Measurements from ENCODE around the gene ILF2.

DNA sequence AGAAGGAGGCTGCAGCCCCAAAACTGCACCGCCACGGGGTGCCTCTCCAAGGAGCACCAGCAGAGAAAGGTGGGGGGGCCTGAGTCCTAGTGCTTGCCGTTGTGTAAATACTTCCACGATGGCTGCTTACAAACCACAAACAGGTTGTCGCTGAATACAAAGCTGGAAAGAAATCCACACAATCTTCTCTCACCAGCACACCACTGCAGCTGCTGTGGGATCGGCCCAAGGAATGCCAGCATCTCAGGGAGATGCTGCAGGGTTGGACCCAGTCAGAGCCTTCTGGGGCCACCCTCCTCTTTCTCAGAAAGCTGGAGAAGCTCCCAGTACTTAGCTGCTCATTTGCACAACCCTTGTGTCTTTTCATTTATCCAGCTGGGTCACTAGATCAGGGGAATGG is 51.6 kb downstream of the ILF2 start:
- TF ChIP-seq, protein P1, sequence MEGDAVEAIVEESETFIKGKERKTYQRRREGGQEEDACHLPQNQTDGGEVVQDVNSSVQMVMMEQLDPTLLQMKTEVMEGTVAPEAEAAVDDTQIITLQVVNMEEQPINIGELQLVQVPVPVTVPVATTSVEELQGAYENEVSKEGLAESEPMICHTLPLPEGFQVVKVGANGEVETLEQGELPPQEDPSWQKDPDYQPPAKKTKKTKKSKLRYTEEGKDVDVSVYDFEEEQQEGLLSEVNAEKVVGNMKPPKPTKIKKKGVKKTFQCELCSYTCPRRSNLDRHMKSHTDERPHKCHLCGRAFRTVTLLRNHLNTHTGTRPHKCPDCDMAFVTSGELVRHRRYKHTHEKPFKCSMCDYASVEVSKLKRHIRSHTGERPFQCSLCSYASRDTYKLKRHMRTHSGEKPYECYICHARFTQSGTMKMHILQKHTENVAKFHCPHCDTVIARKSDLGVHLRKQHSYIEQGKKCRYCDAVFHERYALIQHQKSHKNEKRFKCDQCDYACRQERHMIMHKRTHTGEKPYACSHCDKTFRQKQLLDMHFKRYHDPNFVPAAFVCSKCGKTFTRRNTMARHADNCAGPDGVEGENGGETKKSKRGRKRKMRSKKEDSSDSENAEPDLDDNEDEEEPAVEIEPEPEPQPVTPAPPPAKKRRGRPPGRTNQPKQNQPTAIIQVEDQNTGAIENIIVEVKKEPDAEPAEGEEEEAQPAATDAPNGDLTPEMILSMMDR (optimal IDR thresholded peaks at IDR 0.05 in 1 of 3, IDR thresholded peaks at IDR 0.05 in 1 of 3, conservative IDR thresholded peaks at IDR 0.05 in 1 of 3; ENCODE audit: extremely low read depth in 1 of 3, insufficient read depth in 2 of 3, low read length in 3 of 3): no peak
- no peak for TF ChIP-seq EZH2 (IDR thresholded peaks at IDR 0.05; ENCODE audit: low read length)

Measured in keratinocyte (primary cell).